Stimulated activated CD4-positive, alpha-beta T cell treated with anti-CD3 and anti-CD28 coated beads, Interleukin-12 subunit alpha, Interleukin-12 subunit beta, amount 100 ng/mL, for 24 hours (primary cell): ENCODE results near the gene MOGAT1.
"Not testable (repeated sequence)": the region's sequence is repeated elsewhere in the genome, so short reads cannot be mapped to it uniquely, and the experiment has no call there.

ENCODE experiments used
- DNase-seq, 2 experiments: peaks; one replicate each; pipeline ENCODE4 v3.0.0-alpha.2; 2020; ENCODE audit warnings: low read depth in 2 of 2

The MOGAT1 gene

DNA sequence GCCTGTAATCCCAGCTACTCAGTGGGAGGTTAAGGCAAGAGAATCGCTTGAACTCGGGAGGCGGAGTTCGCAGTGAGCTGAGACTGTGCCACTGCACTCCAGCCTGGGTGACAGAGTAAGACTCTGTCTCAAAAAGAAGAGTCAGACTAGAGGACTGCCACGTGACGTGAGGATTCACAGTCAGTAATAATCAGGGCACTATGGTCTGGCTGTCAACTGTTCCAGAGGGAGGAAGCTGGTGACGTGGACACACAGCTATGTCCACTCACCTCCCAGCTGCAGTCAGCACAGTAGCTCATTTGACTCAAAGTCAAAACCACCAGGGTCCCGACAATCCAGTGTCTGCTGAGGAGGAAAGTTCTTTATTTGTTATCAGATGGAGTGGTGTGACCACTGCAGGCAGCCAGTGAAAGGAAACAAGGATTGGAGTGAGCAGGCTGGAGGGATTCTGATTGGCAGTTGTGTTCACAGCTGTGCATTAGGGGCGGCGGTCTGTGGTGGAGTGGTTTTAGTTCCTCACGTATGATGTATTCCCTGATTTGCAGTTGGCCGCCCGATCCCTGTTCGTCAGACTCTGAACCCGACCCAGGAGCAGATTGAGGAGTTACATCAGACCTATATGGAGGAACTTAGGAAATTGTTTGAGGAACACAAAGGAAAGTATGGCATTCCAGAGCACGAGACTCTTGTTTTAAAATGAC lies 37.9 kb downstream of the MOGAT1 start:
- no peak for DNase-seq

DNA sequence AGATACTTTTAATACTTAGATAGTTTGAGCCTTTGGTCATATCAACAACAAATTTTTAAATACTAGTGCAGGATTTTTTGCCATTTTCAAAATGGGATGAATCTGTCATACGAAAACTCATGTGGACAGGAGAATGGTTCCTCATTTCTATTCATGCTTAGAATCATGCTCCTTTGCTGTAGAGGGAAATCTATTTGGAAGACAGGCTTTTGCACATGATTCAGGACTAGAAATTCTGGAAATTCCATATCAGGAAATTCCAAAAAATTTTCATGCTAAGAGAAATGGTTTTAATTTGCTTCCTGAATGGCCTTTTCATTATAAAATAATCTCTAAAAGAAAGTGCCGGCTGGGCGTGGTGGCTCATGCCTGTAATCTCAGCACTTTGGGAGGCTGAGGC lies 39.3 kb downstream of the MOGAT1 start:
- no peak for DNase-seq

DNA sequence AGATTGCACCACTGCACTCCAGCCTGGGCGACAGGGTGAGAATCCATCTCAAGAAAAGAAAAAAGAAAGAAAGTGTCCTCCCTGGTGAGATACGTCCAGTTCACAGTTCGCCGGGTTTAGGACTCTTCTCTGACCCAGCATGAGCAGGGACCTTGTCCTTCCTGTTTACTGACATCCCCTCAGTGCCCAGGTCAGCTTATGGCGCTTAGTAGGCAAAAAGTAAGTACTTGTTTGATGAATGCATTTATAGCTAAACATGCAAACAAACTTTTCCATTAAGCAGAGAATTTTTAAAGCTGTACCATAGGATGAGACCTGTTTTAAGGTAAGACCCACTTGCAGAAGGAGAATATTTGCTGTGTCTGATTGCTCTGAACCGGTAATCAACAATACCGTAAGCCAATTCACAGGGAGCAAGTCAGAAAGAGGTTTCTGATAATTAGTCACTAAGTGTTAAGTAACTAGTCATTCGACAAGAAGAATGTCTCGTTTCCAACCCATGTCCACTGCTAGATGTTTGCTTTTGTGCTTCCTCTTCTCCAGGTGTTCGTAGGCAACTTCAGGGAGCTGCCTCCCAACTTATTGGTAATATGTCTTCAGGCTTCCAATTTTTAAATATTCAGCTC lies 40.0 kb downstream of the MOGAT1 start:
- no peak for DNase-seq

DNA sequence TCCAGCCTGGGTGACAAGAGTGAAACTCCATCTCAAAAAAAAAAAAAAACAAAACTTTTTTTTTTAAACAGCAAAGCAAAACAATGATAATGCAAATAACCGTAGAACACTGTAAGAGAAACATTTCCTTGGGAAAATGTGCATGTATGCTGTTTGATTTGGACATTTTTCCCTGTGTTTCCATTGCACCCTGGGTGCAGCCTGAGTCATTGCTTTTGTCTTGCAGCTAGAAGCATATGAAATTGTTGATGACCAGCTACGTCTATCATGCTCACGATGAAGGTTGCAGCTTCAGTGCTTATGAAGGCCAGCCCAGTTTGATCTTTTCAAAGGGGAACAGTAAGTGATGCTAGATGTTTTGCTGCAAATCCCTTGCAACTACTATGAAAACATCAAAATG lies 41.5 kb downstream of the MOGAT1 start:
- no peak for DNase-seq

DNA sequence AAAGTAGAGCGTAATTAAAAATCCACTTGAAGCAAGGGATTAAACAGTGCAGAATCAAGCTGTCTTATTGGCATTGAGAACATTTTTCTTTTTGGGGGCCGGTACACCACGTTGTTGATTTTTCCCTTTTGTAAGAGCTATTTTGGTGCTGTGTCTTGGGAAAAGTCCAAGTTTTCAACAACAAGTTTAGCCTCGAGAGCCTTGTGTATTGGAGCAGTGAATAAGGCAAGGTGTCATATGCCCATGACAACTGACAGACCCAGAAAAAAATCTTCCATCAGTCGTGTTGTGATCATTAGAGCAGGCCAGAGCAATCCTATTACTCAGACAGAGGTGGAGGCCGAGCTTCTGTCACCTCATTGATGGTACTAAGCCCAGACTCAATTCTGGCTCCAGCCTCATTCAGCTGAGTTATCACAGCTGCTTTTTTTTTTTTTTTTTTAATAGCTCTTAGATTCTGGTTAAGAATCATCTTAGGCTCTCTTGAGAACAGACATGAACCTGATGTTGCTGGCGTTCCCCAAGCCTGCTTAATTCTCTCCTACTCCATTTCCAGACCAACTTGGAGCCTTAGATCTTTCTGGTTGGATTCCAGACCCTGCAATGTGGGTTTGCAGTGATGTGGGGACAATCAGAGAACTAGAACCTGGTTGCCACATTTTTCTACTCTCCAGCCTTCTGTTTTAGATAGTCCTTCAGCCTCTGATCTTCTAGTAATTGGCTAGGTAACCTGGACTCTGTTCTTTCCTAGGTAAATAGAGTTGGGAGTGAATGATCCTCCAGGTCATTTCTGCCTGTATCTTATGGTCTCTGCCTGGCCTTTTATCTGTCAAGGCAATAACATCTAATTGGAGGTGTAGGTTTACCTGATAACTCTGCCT lies 43.1 kb downstream of the MOGAT1 start:
- DNase-seq, result no peak

DNA sequence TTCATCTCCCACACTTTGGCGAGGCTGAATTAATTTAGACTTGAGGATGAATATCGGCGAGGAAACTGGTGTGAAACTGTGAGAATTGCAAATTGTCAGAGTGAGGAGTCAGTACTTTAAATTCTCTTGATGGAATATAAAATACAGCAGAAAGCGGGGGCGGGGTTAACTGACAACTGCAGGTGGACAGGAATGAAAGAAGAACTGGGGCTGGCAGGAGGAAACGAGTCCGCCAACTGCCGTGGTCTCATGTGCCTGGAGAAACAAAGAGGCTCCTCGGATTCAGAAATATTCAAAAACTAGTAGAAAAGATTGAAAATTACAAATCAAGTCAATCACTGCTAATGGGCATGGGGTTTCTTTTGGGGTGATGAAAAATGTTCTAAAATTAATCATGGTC lies 44.3 kb downstream of the MOGAT1 start:
- DNase-seq, result no peak

DNA sequence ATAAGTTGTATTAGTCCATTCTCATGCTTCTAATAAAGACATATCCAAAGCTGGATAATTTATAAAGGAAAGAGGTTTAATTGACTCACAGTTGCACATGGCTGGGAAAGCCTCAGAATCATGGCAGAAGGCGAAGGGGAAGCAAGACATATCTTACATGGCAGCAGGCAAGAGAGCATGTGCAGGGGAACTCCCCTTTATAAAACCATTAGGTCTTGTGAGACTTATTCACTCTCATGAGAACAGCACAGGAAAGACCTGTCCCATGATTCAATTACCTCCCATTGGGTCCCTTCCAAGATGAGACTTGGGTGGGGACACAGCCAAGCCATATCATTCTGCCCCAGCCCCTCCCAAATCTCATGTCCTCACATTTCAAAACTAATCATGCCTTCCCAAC lies 48.3 kb downstream of the MOGAT1 start:
- not testable (repeated sequence) for DNase-seq

DNA sequence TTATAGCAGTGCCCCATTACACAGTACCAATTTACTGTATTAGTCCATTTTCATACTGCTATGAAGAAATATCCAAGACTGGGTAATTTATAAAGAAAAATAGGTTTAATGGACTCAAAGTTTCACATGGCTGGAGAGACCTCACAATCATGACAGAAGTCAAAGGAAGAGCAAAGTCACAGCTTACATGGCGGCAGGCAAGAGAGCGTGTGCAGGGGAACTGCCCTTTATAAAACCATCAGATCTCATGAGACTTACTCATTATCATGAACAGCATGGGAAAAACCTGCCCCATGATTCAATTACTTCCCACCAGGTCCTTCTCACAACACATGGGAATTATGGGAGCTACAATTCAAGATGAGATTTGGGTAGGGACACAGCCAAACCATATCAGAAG lies 50.1 kb downstream of the MOGAT1 start:
- DNase-seq, result not testable (repeated sequence)

DNA sequence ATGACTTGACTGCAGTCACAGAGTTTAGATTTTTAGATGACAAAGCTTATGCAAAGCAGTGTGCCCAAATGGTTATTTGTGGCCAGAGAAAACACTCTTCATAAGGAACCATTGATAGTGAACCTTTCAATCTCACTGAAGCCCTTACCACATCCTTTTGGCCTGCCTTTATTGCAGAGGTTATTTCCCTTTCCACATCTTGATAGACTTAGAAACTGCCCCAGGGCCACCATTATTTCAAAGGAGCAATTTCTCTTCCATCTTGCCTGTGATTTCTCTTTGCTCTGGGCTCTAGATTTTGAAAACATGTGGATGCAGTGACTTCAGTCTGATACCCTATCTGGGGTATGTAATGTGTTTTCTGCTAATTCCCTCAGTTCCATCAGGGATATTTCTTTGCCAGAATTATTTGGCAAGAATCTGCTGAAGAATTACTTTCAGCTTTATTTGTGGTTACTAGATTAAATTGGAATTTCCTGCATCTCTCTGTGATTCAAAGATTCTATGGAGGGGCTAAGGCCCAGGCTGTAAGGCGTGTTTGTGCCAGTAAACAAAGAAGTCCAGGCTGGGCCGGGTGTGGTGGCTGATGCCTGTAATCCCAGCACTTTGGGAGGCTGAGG lies 51.0 kb downstream of the MOGAT1 start:
- DNase-seq, result no peak

DNA sequence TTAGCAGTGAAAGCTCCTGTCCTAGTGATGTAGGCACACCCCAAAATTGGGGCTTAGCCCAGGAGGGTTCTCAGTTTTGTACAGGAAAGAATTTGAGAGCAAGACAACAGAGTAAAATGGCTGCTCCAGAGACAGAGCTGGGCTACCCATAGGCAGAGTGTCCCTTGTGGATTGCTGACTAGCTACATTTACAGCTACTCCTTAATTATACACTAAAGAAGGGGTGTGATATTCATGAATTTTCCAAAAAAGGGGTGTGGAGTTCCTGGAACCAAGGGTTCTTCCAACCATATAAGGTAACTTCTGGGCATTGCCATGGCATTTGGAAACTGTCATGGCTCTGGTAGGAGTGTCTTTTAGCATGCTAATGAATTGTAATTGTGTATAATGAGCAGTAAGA lies 52.8 kb downstream of the MOGAT1 start:
- DNase-seq, result no peak

DNA sequence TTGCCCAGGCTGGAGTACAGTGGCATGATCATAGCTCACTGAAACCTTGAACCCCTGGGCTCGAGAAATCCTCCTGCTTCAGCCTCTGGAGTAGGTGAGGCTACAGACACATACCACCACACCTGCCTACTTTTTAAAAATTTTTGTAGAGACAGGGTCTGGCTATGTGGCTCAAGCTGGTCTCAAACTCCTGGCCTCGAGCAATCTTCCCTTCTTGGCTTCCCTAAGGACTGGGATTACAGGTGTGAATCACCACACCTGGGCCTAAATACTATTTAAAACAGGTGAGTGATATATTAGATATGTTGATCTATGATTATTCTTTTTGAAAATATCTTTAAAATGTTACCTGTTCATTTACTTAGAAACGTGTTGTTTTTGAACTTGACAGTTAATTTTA lies 57.2 kb downstream of the MOGAT1 start:
- no peak for DNase-seq

DNA sequence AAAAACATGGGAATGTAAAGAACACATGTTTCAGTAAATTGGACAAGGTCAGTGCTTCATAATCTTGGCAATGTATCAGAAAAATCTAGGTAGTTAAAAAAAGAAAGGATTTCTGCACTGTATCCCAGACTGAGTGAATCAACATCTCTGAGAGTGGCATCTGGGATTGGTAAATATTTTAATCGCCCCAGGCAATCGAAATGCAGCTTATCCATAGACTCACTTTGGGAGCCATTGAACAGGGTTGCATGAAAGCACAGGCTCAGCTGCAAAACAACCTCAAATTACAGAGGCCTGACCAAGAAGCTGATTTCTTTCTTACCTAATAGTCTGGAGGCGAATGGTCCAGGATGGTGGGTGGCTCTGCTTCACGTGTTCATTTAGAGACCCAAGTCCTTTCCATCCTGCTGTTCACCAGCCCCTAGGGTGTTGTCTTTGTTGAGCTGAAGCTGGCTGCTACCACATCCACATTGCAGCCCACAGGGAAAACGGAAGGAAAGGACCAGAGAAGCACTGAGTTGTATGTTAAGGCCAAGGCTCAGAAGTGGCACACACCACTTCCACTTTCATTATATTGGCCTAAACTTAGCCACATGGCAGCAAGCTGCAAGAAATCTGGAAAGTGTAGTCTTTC lies 59.0 kb downstream of the MOGAT1 start:
- no peak for DNase-seq

DNA sequence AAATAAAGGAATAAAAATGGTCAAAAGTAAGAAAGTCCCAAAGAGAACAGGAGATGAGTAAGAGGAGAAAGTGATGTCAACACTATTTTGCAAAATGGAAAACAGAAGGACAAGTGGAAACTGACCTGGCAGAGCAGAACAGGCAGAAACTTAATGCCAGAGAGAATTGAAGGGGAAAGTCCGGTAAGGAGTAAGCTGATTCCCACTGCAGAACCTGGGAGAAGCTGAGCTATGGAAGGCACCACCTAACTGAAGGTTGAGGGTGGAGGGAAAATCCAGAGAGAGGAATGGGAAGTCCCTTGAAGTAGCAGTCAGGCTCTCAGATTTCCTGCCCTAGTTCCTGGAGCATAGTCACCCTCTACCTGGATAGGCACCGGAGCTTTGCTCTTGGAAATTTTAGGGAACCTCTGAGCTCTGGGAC lies 59.8 kb downstream of the MOGAT1 start:
- no peak for DNase-seq

DNA sequence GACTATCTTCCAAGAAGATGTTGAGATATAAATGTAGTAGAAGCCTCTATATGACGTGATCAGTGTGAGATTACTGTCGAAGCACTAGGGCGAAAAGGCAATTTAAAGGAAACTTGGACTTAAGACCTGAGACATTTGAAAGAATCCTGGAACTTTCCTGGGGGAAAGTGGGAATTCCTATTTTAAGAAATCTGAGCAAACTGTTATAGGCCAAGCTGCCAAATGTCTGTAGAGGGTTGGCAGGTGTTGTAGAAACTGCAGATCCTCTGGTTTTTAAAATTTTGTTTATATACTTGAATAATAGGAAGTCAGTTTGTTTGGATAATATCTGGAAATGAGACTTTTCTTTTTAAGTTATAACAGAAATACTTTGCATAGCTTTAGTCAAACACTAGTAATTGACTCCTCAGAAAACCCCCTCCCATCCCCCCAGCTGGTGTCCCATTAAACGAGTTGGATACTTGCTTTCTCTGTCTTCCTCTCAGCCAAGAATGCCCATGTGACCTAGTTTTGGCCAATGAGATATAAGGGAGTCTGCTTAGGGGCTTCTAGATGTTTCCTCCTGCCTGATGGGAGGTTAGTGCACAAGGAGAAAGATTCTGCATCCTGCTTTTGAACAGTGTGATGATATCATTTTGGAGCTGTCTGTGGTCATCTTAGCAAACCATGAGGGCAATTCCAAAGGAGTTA lies 61.2 kb downstream of the MOGAT1 start:
- no peak for DNase-seq

DNA sequence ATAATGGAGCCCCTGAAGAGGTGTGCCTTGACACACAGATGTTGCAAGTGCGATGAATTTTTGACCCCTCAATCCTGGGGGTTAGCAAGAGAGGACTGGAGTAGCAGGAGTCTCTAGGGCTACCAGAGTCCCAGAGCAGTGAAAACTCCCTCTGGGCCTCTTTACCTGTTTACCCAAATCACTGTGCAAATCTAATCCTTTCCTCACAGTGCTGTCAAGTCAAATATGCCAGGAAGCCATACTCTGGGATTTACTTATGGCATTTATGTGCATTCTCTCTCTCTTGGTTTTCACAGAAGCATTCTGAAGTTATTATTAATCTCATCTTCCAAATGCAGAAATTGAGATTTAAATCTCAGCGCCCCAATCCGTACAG lies 62.0 kb downstream of the MOGAT1 start:
- no peak for DNase-seq

DNA sequence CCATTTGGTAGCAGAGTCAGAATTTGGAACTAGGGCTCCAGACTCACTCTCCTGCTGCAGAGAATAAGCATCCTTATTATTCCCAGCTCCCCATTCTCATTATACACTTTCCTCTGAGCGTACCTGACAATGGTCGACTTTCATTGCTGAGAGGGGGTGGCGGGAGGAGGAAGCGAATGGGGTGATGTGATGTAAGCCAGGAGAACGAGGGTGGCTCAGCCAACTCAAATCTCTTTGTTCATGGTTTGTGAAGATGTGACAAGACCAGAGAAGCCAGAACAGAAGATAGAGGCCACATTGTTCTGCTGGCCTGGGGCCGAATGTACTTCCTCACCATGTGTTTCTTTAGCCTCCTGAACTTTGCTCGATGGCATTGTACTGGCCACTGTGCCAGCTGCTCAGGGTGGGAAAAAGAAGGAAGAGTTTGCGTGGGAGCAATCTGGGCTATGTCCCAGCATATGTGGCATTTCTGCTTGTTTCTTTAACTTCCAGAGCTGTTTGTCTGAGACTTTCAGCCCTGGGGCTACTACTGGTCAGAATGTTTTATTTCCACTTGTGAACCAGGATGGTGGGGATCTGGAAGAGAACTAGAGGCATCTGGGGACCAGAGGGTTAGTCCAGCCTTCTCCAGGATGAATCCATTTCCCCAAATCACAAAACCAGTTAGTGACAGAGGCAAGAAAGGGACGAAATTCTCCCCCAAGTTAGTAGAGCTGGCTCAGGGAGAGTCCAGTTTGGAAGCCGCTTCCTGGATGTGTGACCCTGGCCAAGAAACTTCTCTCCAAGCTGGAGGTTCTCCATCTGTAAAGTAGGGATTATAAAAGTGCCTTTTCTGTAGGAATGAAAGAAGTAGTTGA lies 62.6 kb downstream of the MOGAT1 start:
- DNase-seq, result no peak

DNA sequence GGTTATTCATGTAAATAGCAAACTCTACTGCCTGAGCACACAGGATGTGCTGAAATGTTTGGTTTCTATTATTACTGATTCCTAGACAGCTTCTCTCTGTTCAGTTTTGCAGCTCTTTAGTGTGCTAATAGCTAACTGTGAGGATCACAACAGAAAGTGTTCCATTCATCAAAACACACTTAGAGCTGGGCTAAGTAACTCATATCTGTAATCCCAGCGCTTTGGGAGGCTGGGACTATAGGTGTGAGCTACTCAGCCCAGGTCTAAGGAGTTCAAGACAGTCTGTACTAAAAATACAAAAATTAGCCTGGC lies 63.2 kb downstream of the MOGAT1 start:
- no peak for DNase-seq

DNA sequence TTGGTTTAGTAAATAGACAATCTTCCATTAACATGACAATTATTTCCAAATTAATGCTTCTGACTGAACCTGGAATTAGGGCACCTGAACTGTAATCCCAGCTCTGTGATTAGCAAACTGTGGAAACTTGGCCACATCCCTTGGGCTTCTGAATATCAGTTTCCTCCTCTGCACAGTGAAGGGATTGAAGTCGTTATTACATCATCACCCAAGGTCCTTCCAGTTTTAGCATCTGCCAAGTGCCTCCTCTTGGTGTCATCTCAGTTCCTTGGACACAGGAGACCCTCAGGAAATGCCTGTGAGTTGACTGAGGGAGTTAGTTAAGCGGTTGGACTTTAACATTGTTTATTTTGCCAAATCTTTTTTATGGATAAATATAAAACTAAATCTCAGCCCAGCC lies 64.8 kb downstream of the MOGAT1 start:
- no peak for DNase-seq

DNA sequence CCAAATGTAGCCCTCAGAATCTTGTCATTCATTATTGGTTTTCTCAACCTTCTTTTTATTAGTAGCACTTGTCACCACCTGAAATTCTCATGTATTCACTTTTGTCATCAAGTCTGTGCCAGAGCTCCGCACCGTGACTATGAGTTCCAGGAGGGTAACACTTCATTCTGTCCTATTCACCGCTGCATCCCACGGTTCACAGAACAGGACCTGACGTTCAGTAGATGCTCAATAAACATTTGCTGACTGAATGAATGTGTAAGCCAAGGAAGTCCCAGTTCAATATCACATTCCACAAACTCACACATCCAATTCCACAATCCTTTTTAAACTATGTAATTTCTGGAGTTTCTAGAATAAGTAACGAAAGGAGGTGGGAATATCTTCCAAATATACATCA lies 65.5 kb downstream of the MOGAT1 start:
- no peak for DNase-seq

DNA sequence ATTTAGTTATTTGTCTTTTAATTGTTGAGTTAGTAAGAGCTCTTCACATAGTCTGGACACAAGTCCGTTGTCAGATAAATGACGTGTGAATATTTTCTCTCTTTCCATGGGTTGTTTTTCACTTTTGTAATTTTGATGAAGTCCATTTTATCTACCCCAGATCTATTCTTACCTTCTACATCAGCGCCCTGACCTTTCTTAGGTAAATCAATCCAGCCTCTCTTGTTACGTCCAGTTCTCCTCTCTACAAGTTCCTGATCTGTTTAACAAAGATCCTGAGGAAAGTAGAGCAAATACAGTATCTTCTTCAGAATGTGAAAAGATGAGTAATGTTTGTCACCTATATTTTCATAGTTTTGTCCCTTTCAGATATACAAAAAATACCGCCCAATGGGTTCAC lies 66.9 kb downstream of the MOGAT1 start:
- no peak for DNase-seq

DNA sequence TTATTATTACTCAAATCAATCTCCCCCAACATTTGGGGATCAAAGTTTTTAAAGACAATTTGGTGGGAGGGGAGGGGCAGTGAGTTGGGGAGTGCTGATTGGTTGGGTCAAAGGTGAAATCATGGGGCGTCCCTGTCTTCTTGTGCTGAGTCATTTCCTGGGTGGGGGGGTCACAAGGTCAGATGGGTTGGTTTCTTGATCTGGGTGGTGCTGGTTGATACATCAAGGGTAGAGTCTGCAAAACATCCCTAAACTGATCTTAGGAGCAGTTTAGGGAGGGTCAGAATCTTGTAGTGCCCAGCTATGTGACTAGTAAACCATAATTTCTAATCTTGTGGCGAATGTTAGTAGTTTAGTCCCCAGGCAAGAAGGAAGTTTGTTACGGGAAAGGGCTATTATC lies 67.4 kb downstream of the MOGAT1 start:
- DNase-seq, result no peak
